Astrocyte of the cerebellum (primary cell): ENCODE data around the gene KCTD16.

Experiments
- DNase-seq: peaks from one replicate; pipeline ENCODE4 v3.0.0-alpha.2; 2011; ENCODE audit warnings: low read depth
- H3K4me3 ChIP-seq: 2 replicates; pipeline ENCODE4 v1.5.1; 2011; ENCODE audit warnings: mild to moderate bottlenecking, low read depth, low read length, moderate library complexity
- CTCF ChIP-seq: IDR thresholded peaks from 2 replicates; pipeline ENCODE4 v1.5.1; 2012; ENCODE audit warnings: low read length, low read depth, moderate library complexity, mild to moderate bottlenecking; ENCODE audit errors: missing control alignments
- in situ Hi-C: cut with HindIII; loops from 2 replicates; pipeline ENCODE4 v1.10.0; 2017; ENCODE audit warnings: low sequenced_read_pairs

The KCTD16 gene

GRCh38 chr5:144448457-144448856, 277.8 kb downstream of the KCTD16 start:
- TF ChIP-seq CTCF: no peak
- in situ Hi-C loops: no loop called here

GRCh38 chr5:144451187-144451973, 280.7 kb downstream of the KCTD16 start:
- TF ChIP-seq CTCF: no peak
- no peak overlapping the region for H3K4me3 ChIP-seq
- DNase-seq: no peak
- in situ Hi-C loops: no loop called here

More at GRCh38 chr5:144448457-144448856, 277.8 kb downstream of the KCTD16 start:
- DNase-seq: no peak
- H3K4me3 ChIP-seq: no peak overlapping the region

- no peak for DNase-seq
- no peak overlapping the region for H3K4me3 ChIP-seq
- in situ Hi-C loops: no loop called here
- no peak for TF ChIP-seq CTCF
Measured at GRCh38 chr5:144453753-144454152, 283.1 kb downstream of the KCTD16 start.

- DNase-seq: no peak
- TF ChIP-seq CTCF: no peak
- no peak overlapping the region for H3K4me3 ChIP-seq
- in situ Hi-C loops: no loop called here
Measured at GRCh38 chr5:144457160-144457559, 286.5 kb downstream of the KCTD16 start.

GRCh38 chr5:144458216-144458615, 287.5 kb downstream of the KCTD16 start:
- no peak for TF ChIP-seq CTCF
- DNase-seq: no peak
- H3K4me3 ChIP-seq: no peak overlapping the region
- in situ Hi-C loops: no loop called here

GRCh38 chr5:144460600-144460999, 289.9 kb downstream of the KCTD16 start:
- no peak overlapping the region for H3K4me3 ChIP-seq
- in situ Hi-C loops: no loop called here
- TF ChIP-seq CTCF: no peak

GRCh38 chr5:144462577-144462976, 291.9 kb downstream of the KCTD16 start:
- in situ Hi-C loops: no loop called here
- no peak overlapping the region for H3K4me3 ChIP-seq
- no peak for DNase-seq
- TF ChIP-seq CTCF: no peak

More at GRCh38 chr5:144460600-144460999, 289.9 kb downstream of the KCTD16 start:
- no peak for DNase-seq
